GM18870 (cell line): ENCODE results near the gene UBR3.
"Not testable (repeated sequence)": the region's sequence is repeated elsewhere in the genome, so short reads cannot be mapped to it uniquely, and the experiment has no call there.

Experiments used
- ATAC-seq: cut with Tn5 transposase; IDR thresholded peaks from one replicate; pipeline ENCODE4 v1.9.1; 2021; ENCODE audit warnings: moderate library complexity; ENCODE audit not compliant: unreplicated experiment

UBR3 gene

DNA sequence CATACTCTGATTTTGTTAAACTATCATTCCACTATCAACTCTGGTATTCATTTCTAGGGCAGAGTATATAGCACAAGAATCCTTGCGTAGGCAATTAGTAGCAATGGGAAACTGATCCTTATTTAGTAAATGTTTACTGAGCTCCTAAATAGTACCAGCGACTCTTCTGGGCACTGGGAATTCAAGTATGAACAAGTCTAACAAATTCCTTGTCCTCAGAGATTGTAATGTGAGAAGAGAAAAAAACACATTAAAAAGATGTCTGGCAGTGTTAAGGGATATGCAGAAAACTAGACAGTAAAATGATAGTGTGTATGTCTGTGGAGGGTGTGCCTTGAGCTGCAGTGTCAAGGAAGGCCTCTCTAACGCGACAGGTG is 3.3 kb upstream of the UBR3 start:
- no peak for ATAC-seq

DNA sequence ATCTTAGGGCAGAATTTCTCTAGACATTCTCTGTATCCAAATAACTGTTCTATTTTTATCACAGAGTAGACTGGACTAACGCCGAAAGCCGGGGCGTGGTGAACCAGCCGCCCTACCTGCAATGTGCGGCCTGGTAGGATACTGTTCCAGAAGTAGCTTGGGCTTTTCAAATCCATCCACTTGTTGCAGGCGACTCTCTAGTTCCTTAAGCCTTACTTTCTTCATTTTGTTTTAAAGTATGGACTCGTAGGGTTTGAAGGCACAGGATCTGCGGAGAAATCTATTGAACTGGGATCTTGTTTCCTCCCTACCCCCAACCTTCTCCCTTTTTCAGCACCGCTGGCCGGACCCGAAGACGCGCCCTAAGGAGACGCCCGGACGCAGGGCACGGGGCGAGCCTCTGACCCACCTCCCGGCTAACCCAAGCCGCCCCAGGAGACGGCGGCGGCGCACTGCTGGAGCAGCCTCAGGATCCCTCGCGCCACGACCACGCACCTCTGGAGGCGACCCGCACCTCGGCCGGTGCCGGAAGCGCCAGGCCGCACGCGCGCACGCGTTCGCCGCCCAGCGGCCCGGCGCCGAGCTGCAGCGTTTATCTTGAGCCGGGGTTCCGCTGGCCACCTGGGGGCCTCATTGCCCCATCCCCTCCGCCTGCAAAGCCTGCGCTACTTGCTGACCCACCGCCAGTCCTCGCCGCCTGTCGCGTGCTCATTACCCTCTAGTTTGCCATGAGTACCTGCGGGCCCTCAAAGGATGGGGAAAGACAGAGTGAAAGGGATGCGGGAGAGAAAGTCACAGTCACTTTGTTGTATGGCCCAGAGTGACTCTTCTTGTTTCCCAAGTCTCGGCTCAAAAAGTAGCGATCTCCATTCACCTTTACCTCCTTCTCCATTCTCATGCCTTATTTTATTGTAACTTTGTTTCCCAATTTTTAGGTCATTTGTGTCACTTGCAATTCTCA is 2.6 kb upstream of the UBR3 start, which contains the start of gene METTL5:
Gene METTL5 (minus strand): TSS at position 533 of the 961 bp plus-strand sequence. CDS start 308 bp downstream, at position 225.
- ATAC-seq, result no peak

DNA sequence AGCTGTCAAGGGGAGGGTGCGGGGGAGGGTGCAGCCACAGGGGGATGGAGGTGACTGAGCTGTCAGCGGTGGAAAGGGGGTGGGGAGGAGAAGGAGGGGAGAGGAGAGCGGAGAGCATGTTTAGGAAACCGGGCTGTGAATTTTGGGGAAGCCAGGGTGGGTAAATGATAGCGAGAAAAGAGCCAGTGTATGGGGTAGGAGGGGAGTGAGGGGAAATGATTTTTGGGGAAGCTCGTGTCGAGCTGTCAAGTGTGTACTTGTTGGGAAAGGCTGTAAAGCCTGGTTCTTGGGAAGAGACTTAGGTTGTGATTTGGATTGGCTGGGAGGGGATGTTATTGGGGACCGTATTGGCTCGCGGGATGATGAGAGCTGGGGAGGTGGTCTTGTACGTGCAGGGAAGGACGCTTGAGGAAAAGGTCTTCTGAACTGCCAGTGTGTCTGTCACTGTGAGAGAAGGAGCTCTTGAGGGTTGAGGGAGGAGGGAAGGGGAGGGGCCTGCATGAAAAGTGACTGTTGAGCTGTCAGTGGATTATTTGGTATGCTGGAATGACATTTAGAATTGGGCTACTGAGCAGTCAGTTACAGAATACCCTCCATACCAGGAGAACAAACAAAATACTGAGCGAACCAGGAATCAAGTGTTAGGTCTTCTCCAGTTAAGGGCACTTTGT is 1.0 kb downstream of the UBR3 start:
- no peak for ATAC-seq

DNA sequence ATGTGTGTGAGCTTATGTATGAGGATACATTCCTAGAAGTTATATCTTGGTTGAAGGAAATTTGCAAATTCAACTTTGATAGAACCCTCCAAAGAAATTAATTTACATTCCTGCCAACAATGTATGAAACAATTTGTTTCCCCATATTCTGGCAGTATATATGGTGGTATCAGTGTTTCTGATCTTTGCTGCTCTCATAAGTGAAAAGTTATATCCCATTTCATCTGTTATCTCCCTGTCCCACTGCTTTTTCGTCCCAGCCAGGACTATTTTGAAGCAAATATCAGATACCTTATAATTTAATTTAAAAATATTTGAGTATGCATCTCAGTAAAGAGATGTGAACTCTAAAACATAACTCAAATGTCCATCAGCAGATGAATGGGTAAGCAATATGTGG is 7.1 kb downstream of the UBR3 start:
- no peak for ATAC-seq

DNA sequence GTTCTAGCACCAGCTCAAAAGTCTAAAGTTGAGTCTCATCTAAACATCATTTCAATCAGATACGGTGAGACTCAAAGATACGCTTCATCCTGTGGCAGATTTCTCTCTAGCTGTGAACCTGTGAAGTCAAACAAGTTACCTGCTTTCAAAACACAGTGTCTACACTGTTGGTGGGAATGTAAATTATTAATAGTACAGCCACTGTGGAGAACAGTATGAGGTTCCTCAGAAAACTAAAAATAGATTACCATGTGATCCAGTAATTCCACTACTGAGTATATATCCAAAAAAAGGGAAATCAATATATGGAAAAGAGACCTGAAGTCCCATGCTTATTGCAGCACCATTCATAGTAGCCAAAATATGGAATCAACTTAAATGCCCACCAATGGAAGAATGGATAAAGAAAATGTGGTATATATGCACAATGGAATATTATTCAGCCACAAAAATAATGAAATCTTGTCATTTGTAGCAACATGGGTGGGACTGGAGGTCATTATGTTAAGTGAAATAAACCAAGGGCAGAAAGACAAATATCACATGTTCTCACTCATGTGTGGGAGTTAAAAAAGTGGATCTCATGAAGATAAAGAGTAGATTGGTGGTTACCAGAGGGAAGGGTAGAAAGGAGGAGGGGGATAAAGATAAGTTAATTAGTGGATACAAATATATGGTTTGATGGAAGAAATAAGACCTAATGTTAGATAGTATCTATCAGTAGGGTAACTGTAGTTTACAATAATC is 11.7 kb downstream of the UBR3 start:
- ATAC-seq, result no peak

DNA sequence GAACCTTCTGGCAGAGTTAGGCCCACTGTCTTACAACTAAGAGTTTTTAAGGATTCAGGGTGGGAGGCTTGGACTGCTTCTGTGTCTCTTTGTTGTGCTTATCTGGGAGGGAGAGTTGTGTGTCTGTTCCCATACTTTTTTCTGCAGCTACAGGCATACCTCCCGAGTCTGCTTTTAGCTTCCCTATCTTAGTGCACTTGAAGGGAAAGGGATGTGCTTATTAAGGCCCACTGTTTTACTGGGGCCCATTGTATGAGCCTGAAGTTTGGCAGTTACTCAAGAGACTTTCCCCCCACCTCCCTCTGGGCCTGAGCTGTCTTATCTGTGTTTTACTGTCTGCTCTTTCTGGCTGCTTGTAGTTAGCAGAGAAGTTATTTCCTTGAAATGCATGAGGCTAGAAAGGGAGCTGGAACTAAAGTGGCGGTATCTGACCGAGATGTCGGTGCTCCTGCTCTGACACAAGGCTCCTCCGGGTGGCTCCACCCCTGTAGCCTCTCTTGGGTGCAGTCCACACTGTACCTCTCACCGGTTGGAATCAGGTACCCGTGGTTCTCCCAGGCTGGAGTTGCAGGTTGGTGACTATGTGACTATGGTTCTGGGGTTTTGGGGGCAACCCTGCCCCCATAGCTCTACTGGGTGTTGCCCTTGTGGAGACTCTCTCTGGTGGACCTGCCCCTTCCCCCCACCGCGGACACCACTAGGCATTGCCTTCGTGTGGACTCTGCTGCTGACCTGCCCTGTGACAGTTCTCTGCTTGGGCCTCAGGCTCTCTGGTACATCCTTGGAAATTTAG is 12.9 kb downstream of the UBR3 start:
- no peak for ATAC-seq

DNA sequence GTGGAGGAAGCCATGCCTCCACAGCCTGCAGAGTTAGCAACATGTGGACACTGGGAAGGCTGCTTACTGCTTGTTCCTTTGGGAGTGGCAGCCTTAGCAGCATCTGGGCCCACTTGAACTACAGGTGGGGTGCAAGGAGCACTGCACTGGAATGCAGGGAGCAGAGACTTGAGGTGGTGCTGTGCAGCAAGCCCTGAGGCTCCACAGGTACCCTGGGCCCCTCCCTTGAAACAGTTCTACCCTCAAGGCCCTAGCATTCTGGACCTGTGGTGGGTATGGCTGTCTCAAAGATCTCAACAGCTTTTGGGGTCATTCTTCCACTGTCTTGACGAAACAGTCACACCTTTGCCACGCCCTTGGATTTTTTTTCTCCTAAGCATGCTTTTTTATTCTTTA is 13.5 kb downstream of the UBR3 start:
- no peak for ATAC-seq

DNA sequence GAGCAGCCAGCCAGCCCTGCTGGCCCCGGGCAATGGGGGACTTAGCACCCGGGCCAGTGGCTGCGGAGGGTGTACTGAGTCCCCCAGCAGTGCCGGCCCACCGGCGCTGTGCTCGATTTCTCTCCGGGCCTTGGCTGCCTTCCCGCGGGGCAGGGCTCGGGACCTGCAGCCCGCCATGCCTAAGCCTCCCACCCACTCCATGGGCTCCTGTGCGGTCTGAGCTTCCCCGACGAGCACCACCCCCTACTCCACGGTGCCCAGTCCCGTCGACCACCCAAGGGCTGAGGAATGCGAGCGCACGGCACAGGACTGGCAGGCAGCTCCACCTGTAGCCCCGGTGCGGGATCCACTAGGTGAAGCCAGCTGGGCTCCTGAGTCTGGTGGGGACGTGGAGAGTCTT is 14.4 kb downstream of the UBR3 start:
- ATAC-seq, result not testable (repeated sequence)

DNA sequence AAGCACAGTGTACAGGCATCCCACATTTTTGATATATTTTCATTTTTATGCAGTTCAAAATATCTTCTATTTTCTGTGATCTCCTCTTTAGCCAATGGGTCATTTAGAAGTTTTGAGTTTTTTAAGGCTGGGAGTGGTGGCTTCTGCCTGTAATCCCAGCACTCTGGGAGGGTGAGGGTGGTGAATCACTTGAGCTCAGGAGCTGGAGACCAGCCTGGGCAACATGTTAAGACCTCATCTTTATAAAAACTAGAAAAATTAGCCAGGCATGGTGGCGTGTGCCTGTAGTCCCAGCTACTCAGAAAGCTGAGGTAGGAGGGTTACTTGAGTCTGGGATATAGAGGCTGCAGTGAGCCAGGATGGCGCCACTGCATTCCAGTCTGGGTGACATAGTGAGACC is 17.8 kb downstream of the UBR3 start:
- no peak for ATAC-seq

DNA sequence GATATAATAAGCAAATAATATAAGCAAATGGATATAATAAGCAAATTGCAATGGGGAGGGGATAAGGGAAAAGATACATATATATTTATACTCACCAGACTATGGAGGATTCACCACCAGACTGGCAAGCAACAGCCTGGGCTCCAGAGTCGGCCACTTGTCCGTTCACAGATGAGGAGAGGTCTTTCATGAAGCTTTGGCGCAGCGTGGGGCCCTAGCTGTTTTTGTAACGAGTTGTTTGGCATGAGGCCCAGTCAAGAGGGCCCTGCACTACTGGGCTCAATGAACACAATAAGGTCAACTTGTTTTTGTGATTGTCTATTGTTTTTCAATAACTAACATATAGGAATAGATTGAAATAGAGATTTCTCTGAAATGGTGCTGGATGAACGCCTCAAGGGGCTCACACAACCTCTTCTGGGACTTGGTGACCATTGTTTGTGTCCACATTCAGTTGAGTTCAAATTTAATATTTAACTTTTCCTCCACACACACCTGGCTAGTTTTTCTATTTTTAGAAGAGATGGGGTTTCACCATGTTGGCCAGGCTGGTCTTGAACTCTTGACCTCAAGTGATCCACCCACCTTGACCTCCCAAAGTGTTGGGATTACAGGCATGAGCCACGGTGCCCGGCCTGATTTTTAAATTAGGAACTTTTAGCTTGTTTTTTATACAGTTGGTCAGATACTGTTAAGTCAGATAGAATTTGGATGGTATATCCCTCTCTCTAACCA is 21.9 kb downstream of the UBR3 start:
- not testable (repeated sequence) for ATAC-seq

DNA sequence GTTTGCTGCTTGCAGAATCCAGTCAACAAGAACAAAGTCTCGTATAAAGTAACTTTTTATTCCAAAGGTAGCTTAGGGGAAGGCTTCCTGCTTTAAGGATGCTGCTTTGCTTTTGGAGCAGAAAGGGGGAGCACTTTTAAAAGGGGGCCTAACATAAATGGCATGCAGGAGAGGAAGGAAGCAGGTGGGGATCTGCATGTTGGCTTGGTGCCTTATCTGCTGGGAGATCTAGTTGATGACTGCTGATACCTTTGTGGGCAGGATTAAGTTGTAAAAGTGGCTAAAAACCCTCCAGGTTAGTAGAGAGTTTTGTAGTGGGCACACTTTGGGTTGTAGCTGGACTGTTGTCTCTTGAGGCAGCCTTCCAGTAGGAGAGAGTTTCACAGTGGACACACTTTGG is 22.5 kb downstream of the UBR3 start:
- no peak for ATAC-seq

DNA sequence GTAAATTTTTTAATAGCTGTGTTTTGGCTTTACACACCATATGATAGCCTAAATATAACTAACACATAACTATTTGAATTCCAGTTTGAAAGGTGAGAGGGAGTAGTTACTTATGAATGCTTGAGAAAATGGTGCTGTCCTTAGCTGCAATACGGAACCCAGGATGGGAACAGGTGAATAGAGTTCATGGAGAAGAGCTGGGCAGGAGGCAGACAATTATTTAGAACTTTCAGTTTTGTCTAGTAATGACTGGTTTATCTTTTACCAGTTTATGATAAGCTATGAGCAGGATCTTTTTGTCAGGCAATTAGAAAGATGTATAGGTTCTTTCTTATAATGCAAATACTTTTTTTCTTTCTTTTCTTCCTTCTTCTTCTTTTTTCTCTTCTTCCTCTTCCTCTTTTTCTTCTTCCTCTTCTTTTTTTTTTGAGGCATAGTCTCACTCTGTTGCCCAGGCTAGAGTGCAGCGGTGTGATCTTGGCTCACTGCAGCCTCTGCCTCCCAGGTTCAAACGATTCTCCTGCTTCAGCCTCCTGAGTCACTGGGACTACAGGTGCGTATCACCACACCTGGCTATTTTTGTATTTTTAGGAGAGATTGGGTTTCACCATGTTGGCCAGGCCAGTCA is 25.9 kb downstream of the UBR3 start:
- no peak for ATAC-seq

DNA sequence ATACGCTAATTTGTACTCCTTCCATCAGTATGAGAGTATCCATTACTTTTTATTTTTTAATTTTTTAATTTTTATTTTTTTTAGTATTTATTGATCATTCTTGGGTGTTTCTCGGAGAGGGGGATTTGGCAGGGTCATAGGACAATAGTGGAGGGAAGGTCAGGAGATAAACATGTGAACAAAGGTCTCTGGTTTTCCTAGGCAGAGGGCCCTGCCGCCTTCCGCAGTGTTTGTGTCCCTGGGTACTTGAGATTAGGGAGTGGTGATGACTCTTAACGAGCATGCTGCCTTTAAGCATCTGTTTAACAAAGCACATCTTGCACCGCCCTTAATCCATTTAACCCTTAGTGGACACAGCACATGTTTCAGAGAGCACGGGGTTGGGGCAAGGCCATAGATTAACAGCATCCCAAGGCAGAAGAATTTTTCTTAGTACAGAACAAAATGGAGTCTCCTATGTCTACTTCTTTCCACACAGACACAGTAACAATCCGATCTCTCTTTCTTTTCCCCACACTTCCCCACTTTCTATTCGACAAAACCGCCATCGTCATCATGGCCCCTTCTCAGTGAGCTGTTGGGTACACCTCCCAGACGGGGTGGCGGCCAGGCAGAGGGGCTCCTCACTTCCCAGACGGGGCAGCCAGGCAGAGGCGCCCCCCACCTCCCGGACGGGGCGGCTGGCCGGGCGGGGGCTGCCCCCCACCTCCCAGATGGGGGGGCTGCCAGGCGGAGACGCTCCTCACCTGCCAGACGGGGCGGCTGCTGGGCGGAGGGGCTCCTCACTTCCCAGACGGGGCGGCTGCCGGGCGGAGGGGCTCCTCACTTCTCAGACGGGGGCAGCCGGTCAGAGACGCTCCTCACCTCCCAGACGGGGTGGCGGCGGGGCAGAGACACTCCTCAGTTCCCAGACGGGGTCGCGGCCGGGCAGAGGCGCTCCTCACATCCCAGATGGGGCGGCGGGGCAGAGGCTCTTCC is 28.3 kb downstream of the UBR3 start:
- not testable (repeated sequence) for ATAC-seq

DNA sequence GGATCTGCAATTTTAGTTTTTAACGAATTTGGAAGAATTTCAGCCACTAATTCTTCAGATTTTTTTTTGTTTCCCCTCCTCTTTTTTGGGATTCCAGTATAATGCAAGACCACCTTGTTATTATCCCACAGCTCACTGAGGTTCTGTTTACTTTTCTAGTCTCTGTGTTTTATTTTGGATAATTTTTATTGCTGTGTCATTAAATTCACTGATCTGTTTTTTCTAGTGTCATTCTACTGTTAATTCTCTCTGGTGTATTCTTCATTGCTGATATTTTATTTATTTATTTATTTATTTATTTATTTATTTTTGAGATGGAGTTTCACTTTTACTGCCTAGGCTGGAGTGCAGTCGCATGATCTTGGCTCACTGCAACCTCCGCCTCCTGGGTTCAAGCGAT is 32.2 kb downstream of the UBR3 start:
- no peak for ATAC-seq

DNA sequence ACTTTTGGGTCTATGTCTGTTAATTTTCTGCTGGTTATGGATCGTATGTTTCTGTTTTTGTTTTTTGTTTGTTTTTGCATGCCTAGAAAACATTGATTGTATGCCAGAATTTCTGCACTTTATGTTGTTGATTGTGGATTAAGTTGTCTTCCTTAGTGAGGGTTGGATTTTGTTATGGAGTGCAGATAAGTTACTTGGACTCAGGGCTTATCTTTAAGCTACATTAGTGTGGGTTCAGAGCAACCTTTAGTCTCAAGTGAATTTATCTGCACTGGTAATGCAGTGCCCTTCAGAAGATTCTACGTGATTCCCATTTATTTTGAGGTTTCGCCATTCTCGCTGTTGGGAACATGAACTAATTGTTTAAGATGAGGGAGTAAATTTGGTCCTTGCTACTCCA is 32.9 kb downstream of the UBR3 start:
- no peak for ATAC-seq

DNA sequence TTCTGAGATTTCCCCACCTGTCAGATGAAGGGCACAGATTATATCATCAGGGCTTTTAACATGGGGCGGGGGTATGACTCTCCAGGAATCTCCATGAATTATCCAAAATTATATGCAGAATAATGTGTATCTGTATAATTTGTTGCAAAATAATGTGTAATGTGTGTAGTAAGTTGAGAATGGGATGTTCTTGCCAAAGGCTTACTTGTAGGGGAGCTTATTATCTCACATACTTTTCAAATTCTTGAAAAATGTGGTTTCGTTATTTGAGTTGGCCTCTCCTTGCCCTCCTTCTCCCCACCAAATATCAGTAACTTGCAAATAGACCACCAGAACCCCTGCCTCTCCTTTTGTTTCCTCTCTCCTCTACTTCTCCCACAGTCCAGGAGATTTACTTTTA is 35.6 kb downstream of the UBR3 start:
- ATAC-seq, result no peak

DNA sequence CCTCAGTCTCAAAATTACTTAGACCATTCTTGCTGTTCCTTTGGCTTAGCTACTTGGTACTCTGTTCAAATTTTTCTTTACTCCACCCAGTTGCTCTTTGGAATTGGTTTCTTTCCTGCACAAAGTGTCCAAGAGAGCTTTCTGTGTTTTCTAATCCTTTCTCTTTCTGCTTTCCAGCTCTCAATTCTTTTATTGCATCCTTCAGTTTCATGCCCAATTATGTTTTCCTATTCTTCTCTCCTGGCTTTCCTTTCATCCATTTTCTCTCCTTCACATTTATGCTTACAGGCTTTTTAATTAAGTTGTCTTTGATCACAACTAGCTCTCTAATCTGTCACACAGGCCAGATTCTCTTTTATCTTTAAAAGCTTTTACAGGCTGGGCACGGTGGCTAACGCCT is 38.2 kb downstream of the UBR3 start:
- ATAC-seq, result no peak

DNA sequence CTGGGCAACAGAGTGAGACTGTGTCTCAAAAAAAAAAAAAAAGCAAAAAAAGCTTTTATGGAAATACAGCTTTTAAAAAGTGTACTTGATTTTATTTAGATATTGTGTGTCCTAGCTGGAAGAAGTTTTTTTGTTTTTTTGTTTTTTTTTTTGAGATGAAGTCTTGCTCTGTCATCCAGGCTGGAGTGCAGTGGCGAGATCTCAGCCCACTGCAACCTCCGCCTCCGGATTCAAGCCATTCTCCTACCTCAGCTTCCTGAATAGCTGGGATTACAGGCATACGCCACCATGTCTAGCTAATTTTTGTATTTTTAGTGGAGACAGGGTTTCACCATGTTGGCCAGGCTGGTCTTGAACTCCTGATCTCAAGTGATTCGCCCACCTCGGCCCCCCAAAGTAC is 39.0 kb downstream of the UBR3 start:
- not testable (repeated sequence) for ATAC-seq
